ENCODE data around the gene MSX1.
"Not testable (repeated sequence)": the region's sequence is repeated elsewhere in the genome, so short reads cannot be mapped to it uniquely, and the experiment has no call there.

Gene MSX1

GRCh38 chr4:4859325-4859798, at the start of gene MSX1:
Gene MSX1, plus strand, starts transcription at chr4:4859665. Its CDS starts 235 bp downstream, at chr4:4859900.
- DNase-seq, result peak; percentile 86

GRCh38 chr4:4810092-4810774, 49.2 kb upstream of the MSX1 start:
- no peak for DNase-seq

DNA sequence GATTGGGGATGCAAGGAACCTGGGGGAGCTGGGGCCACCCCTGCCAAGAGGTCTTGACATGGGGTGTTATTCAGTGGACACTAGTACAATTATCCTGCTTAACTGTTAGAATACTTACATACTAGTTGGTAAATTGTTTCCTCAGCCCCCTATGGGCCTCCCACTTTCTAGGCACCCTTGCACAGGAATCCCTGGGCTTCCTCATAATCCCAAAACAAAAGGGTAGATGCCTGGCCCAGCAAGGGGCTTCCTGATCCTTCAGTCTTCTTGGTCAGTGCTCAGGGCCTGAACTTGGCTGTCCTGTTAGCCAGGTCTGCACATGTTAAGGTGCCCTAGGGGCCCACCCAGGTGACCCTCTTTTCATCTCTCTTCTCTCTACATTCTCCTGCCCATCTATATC, 48.7 kb upstream of the MSX1 start:
- DNase-seq, result no peak

DNA sequence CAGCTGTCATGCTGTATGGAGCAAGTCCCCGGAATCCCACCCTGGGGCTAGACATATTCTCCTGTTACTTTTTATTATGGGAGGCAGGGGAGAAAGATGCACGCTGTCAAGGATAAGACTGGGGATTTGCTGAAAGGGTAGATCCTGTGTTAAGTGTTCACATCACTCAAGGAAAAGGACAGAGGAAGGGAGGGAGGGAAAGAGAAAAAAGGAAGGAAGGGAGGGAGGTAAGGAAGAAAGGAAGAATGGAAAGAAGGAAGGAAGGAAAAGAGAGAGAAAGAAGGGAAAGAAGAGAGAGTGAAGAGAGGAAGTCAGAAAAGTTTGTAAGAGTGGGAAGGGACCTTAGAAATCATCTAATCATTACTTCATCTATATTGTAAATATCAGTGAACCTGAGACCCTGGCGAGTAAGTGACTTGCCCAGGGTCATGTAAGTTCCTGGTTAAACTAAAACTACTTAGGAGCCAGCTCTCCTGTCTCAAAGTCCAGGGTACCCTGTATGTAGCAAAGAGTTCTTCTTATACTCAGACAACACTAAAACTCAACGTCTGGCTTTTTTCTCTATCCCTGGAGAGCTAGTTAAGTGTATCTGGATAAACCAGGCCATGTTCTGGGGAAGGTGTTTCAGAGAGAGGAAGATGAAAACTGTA, 47.2 kb upstream of the MSX1 start:
- DNase-seq, result no peak

DNA sequence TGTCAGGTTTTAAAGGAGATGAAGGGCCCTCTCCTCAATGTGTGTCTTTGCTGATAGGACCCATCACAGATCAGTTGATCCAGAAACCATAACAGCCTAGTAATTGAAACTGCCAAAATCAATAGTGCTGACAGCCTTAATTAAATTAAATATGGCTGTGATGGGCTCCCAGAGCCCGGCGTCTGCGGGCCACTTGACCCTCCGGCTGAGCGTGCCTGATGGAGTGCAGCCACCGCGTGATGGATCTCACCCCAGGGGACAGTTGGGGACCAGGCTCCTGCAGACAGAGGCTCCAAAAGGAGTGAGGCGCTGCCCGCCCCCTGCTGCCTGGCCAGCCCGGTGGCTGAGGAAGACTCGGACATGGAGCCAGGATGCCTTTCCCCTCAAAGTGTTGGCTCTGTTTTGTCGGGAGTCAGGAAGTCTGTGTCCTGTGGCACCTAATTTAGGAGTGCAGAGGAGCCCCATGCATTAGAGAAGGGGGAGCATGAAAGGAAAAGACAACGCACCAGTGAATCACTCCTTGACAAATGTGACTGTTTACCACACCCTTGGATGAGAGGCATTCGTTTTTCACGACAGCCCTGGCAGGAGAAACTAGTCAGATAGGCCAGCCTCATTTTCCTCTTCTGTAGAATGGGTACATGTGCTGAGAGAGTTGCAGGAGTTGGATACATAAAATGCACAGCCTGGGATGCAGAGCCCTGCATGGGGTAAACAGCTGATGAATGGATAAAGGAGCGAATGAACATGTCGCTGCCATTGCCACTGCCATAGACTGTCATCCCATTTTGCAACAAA, 40.9 kb upstream of the MSX1 start:
- DNase-seq, result no peak

DNA sequence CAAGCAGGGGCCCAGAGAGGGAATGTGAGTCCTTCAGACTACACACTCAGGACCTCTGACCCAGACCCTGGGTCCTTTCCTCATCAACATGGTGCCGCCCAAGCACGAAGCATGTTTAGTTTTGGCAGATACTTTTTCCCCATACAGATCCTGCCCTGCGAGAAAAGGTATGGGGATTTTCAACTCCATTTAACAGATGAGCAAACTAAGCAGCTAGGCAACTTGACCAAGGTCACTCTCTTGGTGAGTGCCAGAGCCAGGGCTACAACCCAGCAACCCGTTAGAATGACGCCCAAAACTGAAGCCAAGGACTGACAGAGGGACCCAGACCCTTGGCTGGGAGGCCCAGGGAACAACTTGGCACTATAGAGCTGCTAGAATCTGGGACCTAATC, 40.3 kb upstream of the MSX1 start:
- DNase-seq, result no peak

GRCh38 chr4:4820261-4820660, 39.2 kb upstream of the MSX1 start:
- DNase-seq, result no peak

GRCh38 chr4:4820739-4821138, 38.7 kb upstream of the MSX1 start:
- DNase-seq, result no peak

DNA sequence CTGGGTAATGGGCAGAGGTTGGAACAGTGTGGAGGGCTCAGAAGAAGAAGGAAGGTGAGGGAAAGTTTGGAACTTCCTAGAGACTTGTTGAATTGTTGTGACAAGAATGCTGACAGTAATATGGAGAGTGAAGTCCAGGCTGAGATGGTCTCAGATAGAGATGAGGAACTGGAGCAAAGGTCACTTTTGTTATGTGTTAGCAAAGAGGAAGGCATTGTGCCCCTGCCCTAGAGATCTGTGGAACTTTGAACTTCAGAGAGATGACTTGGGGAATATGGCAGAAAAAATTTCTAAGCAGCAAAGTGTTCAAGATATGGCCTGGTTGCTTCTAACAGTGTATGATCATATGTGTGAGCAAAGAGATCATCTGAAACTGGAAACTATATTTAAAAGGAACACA, 37.9 kb upstream of the MSX1 start:
- DNase-seq, result no peak

DNA sequence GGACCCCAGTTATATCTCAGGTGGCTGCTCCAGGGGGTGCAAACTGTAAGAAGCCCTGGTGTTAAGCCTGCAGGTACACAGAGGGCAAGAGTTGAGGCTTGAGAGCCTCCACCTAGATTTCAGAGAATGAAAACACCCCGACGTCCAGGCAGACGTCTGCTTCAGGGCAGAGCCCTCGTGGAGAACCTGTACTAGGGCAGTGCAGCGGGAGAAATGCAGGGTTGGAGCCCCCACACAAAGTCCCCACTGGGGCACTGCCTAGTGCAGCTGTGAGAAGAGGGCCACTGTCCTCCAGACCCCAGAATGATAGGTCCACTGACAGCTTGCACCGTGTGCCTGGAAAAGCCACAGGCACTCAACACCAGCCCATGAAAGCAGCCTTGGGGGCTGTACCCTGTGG, 37.2 kb upstream of the MSX1 start:
- not testable (repeated sequence) for DNase-seq

DNA sequence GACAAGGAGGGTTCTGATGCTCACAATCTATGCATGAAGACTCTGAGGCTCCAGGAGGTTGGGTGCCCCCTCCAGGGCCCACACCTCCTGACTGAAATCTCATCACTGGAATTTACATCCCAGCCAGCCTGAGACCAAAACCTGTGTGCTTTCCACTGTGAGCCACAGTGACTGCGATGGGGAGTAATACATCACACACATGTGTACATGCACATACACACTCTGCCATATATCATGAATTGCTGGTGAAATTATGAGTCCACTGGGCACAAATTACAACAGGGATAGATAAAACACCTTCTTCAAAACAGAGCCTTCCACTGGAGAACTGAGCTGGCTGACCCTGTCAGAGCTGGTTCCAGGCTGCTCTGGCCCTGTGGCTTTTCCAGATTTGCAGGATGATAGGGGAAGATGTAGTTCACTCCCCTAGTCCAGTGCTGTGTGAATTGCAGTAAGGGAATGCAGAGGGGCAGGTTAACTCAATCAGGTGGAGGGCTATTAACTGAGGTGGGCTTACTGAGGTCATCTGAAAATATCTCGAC, 35.8 kb upstream of the MSX1 start:
- no peak for DNase-seq

DNA sequence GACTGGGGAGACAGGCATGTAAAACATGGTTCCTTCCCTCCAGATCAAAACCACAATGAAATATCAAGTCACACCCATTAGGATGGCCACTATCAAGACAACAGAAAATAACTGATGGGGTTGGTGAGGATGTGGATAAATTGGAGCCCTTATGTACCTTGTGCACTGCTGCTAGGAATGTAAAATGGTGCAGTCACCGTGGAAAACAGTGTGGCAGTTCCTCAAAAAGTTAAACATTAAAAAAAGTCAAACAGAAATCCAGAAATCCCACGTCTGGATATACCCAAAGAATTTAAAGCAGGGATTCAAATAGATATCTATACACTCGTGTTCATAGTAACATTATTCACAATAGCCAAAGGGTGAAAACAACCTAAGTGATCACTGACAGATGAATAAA, 35.2 kb upstream of the MSX1 start:
- no peak for DNase-seq

DNA sequence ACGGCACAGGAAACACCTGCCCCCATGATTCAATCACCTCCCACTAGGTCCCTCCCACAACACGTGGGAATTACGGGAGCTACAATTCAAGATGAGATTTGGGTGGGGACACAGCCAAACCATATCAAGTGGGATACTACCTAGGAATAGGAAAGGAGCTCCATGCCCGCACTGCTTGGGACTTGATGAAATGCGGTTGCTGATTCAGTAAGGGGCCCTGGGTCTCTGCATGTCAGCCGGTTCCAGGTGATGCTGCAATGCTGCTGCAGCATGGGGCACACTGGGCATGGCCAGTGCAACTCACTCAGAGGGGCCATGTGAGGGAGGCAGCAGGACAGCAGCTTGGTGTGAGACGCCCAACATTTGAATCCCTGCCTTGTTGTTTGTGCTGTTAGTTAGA, 34.0 kb upstream of the MSX1 start:
- no peak for DNase-seq

DNA sequence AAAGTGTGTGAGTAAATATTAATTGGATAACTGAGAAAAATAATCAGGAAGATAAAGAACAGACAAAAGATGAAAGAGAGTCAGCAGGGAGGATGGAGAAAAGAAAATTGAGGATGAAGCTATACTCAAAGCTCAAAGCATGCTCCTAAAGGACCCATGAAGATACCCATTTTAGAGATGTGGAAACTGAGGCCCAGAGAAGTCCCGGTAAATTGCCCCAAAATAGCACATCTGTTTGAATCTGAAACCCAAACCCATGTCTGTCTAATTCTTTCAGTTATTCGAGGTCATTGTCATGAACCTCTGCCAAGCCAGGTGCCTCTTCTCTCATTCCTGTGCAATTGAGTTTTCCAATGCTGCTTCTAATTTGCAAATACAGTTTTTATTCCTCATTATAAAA, 29.6 kb upstream of the MSX1 start:
- no peak for DNase-seq

- no peak for DNase-seq
Measured at GRCh38 chr4:4831266-4831665, 28.2 kb upstream of the MSX1 start.

GRCh38 chr4:4831825-4832224, 27.6 kb upstream of the MSX1 start:
- DNase-seq, result no peak

DNA sequence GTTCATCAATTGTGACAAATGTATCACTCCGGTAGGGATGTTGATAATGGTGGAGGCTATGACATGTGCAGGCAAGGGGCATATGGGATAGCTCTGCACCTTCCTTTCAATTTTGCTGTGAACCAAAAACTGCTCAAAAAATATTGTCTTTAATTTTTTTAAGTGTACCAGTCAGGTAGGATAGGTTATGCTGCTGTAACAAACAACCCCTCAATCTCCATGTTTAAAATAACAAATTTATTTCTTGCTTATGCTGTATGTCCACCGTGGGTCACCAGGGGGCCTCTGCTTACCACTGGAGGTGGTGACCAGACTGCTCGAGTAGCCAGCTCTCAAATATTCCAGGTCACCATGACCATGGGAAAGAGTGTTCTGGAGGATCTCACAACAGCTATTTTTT, 23.4 kb upstream of the MSX1 start:
- no peak for DNase-seq

DNA sequence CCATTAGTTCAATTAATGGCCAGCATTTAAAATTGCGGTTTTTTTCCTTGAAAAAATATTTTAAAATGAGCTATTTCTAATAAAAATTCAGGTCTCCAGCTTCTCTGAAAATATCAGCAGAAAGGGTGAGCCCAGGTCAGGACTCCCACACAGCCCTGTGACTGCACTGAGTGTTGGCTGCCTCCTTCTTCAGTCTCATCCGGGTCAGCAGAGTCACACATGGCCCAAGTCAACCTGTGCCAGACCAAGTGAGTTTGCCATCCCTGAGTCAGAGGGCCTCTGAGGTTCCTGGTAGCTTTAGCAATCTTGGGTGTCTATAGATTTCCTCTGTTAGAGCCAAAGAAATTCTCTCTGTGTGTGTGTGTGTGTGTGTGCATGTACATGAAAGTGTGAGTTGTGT, 22.1 kb upstream of the MSX1 start:
- DNase-seq, result no peak

DNA sequence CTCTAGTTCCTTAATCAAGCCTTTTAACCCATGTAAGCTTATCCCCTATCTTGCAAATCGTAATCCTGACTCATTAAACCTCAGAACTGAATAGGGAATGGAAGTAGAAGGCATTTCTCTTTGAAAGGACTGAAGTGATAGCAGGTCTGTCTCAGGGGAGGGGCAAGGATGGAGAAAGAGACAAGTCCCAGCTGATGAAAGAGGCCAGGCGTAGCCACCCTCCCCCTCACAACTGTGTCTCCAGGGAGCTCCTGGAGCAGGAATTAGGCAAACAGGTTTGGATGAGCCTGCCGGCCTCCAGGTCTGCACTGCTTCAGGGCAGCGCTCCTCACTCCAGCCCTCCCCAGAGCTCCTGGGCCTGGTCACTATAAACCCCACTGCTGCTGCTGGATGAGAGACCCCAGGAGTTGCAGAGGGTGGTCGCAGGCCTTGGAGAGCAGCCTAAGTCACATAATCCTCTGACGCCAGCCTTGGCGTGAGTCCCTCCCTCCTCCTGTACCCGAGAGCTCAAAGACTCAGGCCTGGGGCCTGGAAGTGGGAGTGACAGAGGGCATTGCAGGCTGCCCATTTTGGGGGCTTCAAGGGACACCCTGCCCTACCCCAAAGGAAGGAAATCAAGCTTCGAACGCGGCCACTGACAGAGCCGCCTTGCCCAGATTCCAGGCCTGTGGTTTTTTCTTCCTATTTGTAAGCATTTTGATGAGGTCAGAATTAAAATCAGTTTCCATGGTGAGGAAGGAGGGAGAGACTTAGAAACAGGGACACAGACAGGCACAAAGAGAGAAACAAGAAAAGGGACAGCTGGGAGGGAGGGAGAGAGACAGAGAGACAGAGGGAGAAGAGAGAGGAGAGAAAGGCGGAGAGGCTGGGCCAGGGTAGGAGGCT, 21.2 kb upstream of the MSX1 start:
- DNase-seq, result no peak

- DNase-seq, result no peak
Measured at GRCh38 chr4:4838936-4839810, 20.3 kb upstream of the MSX1 start.

DNA sequence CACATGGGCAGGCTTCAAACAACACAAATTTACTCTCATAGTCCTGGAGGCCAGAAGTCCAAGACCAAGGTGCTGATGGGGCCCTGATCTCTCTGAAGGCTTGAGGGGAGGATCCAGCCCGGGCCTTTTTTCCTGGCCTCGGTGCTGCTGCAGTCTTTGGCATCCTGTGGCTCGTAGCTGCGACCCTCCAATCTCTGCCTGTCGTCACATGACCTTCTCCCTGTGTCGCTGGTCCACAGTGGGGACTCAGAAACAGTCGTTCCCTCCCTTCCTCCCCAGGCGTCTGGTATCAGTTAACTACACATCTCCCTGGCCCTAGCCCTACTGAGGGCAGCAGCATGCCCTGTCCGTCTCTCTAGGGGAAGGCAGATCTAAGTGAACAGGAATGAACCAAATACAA, 19.1 kb upstream of the MSX1 start:
- DNase-seq, result no peak

DNA sequence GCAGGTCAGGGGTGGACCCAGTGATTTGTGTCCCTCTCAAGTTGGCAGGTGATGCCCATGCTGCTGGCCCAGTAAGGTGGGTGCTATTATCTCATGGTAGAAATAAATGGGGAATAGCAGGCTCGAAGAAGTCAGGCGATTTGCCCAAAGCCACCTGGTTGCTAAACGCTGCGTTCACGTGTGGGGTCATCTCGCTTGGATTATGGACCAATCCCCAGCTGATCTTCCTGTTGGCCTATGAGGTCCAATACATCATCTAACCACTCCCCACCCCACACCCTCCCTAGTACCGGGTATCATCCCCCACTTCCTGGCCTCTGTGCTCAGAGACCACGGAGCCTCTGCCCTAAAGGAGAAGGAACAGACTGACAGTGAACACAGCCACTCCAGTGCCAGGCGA, 18.3 kb upstream of the MSX1 start:
- no peak for DNase-seq

Data from EL (cell line).